ENCODE data around the gene CFAP53.

Gene CFAP53

GRCh38 chr18:50207722-50208121 is 58.6 kb downstream of the CFAP53 start:
- H3K27me3 Mint-ChIP-seq (ENCODE audit: low read depth, poor library complexity), result peaks cover 17% of the 10 kb centered on the region
- no peaks in the 10 kb centered on the region for H3K9me3 Mint-ChIP-seq
- no peak for DNase-seq
- no peak overlapping the region for H3K4me3 Mint-ChIP-seq
- H3K36me3 Mint-ChIP-seq (ENCODE audit: low read depth), result no peaks in the 10 kb centered on the region
- H3K27ac Mint-ChIP-seq, result no peak overlapping the region
- peaks cover 22% of the 10 kb centered on the region for H3K4me1 Mint-ChIP-seq
- no peak for TF ChIP-seq CTCF (IDR thresholded peaks at IDR 0.05)

GRCh38 chr18:50203801-50204604 is 62.3 kb downstream of the CFAP53 start:
- peak; percentile 65 for TF ChIP-seq CTCF (IDR thresholded peaks at IDR 0.05)
- Mint-ChIP-seq H3K36me3 (ENCODE audit: low read depth) (no peaks in the 10 kb centered on the region), H3K27ac (no peak overlapping the region), H3K4me1 (peaks cover 28% of the 10 kb centered on the region), H3K9me3 (peaks cover 14% of the 10 kb centered on the region), H3K27me3 (ENCODE audit: low read depth, poor library complexity) (peaks cover 37% of the 10 kb centered on the region), H3K4me3 (peak overlapping the region; percentile 35)
- DNase-seq, result peak; percentile 65

GRCh38 chr18:50201476-50202018 is 64.7 kb downstream of the CFAP53 start:
- H3K9me3 Mint-ChIP-seq, result peaks cover 14% of the 10 kb centered on the region
- no peak for DNase-seq
- peaks cover 58% of the 10 kb centered on the region for H3K27me3 Mint-ChIP-seq (ENCODE audit: low read depth, poor library complexity)
- TF ChIP-seq CTCF (IDR thresholded peaks at IDR 0.05), result no peak
- no peaks in the 10 kb centered on the region for H3K36me3 Mint-ChIP-seq (ENCODE audit: low read depth)
- peaks cover 28% of the 10 kb centered on the region for H3K4me1 Mint-ChIP-seq
- H3K4me3 Mint-ChIP-seq, result no peak overlapping the region
- no peak overlapping the region for H3K27ac Mint-ChIP-seq

- DNase-seq, result no peak
- peaks cover 34% of the 10 kb centered on the region for H3K4me1 Mint-ChIP-seq
- no peak for TF ChIP-seq CTCF (IDR thresholded peaks at IDR 0.05)
- H3K9me3 Mint-ChIP-seq, result peaks cover 14% of the 10 kb centered on the region
- H3K27ac Mint-ChIP-seq, result no peak overlapping the region
- peaks cover 72% of the 10 kb centered on the region for H3K27me3 Mint-ChIP-seq (ENCODE audit: low read depth, poor library complexity)
- no peaks in the 10 kb centered on the region for H3K36me3 Mint-ChIP-seq (ENCODE audit: low read depth)
- no peak overlapping the region for H3K4me3 Mint-ChIP-seq
Measured at GRCh38 chr18:50199921-50200320, 66.4 kb downstream of the CFAP53 start.

- Mint-ChIP-seq H3K4me3 (no peak overlapping the region), H3K27me3 (ENCODE audit: low read depth, poor library complexity) (peaks cover 73% of the 10 kb centered on the region), H3K9me3 (peaks cover 14% of the 10 kb centered on the region), H3K4me1 (peaks cover 29% of the 10 kb centered on the region), H3K36me3 (ENCODE audit: low read depth) (no peaks in the 10 kb centered on the region), H3K27ac (no peak overlapping the region)
- TF ChIP-seq CTCF (IDR thresholded peaks at IDR 0.05), result no peak
- no peak for DNase-seq
Measured at GRCh38 chr18:50199346-50199855, 66.9 kb downstream of the CFAP53 start.
